Measurements from ENCODE around the gene HES6.
A peak's percentile ranks its signal among the peaks of the same experiment; 100 is the strongest.

HES6 gene

GRCh38 chr2:238252766-238253630, 13.2 kb upstream of the HES6 start:
- DNase-seq = no peak

DNA sequence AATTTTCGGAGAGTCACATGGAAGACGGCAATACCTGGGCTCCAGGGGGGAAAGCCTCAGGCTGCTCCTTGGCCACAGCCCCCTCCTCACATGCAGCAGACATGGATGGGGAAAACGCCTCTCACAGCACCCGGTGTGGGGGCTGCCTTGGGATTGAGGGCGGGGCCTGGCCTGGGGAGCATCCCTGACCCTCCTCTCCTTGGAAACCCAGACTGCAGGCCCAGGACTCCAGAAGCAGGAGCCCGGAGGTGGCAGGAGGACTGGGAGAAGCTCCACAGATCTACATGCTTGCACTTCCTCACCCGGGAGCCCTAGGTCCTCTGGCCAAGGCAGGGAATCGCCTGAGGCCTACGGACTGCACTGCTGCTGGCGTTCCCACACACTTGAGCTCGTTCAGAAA, 12.1 kb upstream of the HES6 start:
- no peak for DNase-seq

DNA sequence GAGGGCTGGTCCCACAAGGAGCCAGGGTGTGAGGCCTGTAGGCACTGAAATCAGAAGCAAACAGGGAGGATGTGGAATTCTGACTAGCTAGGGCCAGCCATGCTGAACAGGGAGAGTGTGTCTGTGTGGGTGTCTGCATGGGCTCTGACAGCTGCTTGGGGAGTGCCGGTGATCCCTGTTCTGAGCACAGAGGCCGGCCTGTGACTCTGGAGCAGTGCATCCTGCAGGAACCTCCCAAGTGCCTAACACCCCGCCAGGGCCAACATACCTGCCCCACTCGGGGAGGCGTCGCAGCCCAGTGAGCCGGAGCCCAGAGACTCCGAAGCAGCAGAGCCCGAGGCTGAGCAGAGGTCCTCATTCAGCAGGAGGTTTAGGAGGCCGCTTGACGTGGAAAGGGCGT, 11.5 kb upstream of the HES6 start:
- no peak for DNase-seq

GRCh38 chr2:238250896-238251295, 11.1 kb upstream of the HES6 start:
- no peak for DNase-seq

GRCh38 chr2:238247841-238248453, 8.1 kb upstream of the HES6 start:
- DNase-seq = no peak

- no peak for DNase-seq
Observed at GRCh38 chr2:238247002-238247822, 7.4 kb upstream of the HES6 start.

DNA sequence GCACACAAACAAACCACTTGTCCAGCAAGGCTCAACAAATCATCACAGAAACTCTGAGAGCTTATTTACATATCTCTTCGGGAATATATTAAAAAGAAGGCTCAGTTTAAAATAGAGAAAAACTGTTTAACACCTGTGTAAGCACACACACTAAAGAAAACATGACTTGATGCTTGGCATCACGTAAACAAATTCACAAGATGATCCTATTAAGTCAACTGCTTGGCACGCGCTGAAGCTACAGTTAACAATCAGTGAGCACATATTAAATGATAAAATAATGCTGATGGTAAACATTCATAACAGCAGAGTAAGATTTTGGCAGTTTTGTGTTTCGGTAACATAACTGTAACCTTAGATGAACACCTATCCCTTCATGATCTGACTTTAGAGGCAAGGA, 4.3 kb upstream of the HES6 start:
- DNase-seq = peak; percentile 23

DNA sequence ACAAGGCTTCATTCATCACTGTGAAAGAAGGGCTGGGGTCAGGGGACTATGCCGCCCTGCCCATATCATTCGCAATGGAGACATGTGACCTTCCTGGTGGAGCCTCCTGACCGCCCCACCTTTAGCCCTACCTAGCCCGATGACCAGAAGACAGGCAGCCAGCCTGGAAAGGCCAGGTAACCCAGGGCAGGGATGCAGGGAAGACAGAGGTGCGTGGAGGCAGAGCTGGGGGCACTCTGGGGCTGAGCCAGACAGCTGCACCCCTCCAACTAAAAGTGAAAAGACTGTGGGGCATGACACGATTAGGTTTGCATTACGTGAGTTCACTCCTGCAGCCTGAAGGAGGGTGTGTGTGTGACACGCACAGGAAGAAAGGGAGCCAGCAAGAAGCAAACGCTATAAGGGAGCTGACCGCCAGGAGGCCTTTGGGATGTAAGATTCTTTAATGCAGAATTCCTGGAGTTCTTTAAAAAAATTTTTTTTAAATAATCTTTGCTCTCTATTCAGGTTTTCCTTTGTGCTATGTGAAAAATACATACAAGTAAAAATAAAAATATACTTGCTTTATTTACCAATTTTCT, 3.7 kb upstream of the HES6 start:
- peak; percentile 23 for DNase-seq

DNA sequence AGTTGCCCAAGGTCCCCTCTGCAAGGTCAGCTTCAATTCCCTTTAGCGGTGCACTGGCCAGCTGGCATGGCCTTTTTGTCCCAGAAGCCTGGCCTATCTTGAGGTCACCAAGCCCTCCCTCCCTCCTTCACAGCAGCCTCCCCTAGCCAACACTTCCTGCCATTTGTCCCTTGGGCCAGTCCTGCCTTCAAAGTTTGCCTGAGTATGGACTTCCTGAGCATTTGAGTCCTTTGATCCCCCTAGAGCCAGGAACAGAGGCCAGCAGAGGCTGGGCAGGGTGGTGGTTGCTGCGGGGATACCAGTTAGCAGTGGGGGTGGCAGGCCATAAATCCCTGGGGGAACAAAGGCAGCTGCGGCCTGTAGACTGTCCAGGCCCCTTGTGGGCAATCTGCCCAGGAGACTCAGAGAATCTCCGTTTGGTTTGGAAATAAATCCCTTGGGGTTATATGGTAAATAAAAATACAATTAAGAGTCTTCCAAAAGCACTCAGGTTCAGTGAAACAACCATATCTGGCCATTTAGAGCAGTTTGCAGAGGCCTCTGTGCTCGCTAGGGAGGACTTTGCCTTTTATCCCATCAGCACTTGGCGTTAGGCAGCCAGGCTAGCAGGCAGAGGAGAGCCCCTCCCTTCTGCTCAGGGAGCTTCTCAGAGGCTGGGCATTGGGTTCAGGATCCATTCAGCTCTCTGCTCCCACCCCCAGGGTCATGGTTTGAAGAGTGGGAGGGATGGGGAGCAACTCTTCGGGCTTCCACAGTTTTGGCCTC, 3.1 kb upstream of the HES6 start:
- DNase-seq = peak; percentile 41

- DNase-seq = no peak
Observed at GRCh38 chr2:238241970-238242369, 2.1 kb upstream of the HES6 start.

- DNase-seq = peak; percentile 94
Observed at GRCh38 chr2:238240757-238241711, 1.2 kb upstream of the HES6 start.

DNA sequence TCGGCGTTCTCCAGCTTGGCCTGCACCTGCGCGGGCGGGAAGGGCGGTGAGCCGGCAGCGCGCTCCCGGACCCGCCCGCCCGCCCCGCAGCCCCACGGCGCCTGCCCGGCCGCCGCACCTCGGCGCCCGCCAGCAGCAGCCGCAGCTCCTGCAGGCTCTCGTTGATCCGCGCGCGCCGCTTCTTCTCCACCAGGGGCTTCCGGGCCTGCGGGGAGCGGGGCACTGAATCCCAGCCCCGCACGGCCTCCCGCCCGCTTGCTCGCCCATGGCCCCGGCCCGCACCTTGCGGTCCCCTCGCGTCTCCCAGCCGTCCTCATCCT, 335 bp downstream of the HES6 start:
- no peak for DNase-seq

DNA sequence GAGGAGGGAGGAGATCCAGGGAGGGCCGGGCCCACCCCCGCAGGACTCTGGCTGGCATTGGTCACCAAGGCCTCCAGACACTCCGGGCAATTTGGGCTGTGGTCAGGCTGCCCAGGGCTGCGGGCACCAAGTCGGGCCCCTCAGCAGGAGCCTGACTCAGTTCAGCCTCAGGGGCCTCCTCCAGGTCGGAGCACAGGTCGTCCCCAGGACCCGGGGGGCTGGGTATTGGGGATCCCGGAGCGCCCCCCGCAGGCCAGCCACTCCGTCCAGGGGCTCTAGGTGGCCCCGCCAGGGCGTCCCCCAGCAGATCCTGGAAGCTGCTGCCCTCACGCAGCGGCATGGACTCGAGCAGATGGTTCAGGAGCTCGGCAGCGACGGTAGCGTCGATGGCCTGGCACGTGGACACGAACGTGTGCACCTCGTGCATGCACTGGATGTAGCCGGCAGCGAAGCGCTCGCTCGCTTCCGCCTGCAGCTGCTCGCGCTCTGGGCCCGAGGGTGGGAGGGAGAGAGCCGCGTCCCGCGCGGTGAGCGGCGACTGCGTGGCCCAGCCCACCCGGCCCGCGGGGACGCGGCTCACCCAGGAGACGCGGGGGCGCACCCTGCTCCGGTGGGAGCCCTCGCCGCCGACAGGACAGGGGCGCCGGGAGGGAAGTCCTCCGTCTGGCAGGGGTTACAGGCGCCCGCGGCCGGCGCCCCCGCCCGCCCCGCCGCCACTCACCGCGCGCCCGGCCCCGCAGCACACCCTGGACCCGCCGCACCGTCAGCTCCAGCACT, 884 bp downstream of the HES6 start:
- DNase-seq = peak; percentile 65

- DNase-seq = no peak
Observed at GRCh38 chr2:238238311-238238765, 1.5 kb downstream of the HES6 start.

- DNase-seq = no peak
Observed at GRCh38 chr2:238237431-238238135, 2.3 kb downstream of the HES6 start.

DNA sequence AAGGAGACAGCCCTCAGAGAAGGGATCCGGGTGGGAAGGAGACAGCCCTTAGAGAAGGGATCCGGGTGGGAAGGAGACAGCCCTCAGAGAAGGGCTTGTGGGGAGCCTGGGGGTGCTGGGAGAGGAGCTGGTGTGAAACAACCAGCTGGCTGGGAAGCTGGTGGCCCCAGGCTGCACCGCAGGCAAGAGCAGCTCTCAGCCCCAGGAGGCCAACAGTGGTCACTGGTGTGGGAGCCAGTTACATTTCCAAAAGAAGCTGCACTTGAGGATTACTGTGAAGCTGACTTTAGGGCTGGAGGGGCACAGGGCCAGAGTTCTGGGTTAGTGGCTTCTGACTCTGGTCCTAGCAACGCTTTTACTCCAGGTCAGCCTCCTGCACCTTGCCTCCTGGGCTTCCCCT, 3.3 kb downstream of the HES6 start:
- no peak for DNase-seq

DNA sequence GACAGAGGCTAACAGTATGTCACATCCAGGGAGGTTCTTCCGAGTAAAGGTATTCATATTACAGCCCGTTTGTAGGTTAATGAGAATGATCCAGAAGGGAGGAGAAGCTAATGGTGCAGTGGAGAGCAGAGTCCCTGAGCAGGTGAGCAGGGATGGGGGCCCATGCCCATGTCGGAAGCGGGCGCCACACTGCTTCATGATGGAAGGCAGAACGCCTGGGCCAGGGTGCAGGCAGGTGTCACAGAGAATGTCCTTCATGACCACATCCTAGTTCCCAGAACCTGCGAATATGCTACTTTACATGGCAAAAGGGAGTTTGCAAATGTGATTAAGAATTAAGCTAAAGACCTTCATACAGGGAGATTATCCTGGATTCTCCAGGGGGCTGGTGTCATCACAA, 4.0 kb downstream of the HES6 start:
- no peak for DNase-seq

- DNase-seq = no peak
Observed at GRCh38 chr2:238235331-238235732, 4.5 kb downstream of the HES6 start.

- DNase-seq = no peak
Observed at GRCh38 chr2:238233625-238234024, 6.2 kb downstream of the HES6 start.

DNA sequence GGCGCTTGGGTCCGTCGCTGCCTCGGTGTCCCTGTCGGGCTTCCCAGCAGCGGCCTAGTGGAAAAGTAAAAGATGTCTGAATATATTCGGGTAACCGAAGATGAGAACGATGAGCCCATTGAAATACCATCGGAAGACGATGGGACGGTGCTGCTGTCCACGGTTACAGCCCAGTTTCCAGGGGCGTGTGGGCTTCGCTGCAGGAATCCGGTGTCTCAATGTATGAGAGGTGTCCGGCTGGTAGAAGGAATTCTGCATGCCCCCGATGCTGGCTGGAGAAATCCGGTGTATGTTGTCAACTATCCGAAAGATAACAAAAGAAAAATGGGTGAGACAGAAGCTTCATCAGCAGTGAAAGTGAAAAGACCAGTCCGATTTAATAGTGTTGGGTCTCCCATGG, 8.0 kb downstream of the HES6 start:
- DNase-seq = no peak
